Type B pancreatic cell (in vitro differentiated cells): ENCODE measurements around the gene MAPK8IP3. TPM values are rescaled to one million over a fixed set of nuclear protein-coding genes. Genes with fewer than 3 reads are reported as not detected.

Experiments
- DNase-seq: peaks from one replicate; pipeline ENCODE4 v3.0.0; 2021; ENCODE audit warnings: mixed read lengths; ENCODE audit not compliant: unreplicated experiment; ENCODE audit errors: extremely low spot score
- H3K27ac Mint-ChIP-seq: 2 replicates; pipeline ENCODE4 v1.8.0; 2021; ENCODE audit warnings: mild to moderate bottlenecking, mixed read lengths
- H3K27me3 Mint-ChIP-seq: 2 replicates; pipeline ENCODE4 v1.8.0; 2021; ENCODE audit warnings: mixed read lengths
- H3K36me3 Mint-ChIP-seq: 2 replicates; pipeline ENCODE4 v1.8.0; 2021; ENCODE audit warnings: mixed read lengths
- H3K4me1 Mint-ChIP-seq: one replicate; pipeline ENCODE4 v1.8.0; 2021; ENCODE audit warnings: mixed read lengths; ENCODE audit not compliant: unreplicated experiment
- H3K4me3 Mint-ChIP-seq: 2 replicates; pipeline ENCODE4 v1.8.0; 2021; ENCODE audit warnings: mild to moderate bottlenecking, mixed read lengths
- H3K9me3 Mint-ChIP-seq: 2 replicates; pipeline ENCODE4 v1.8.0; 2021; ENCODE audit warnings: mixed read lengths
- total RNA-seq: library from RNA; stranded (reverse); gene quantifications from 2 replicates; pipeline ENCODE4 v1.2.1, GENCODE V29; 2021; ENCODE audit warnings: low replicate concordance
- TF ChIP-seq, protein P1 (sequence below): fragments of 200-600 bp; sonication (generic); conservative IDR thresholded peaks from 2 replicates; pipeline ENCODE4 v1.5.0; 2021; ENCODE audit warnings: antibody characterized with exemption, mild to moderate bottlenecking

MAPK8IP3 gene
- total RNA-seq, 1 donor from 2014 or later: 97.5 TPM

- Mint-ChIP-seq H3K27ac (no peak overlapping the region), H3K27me3 (no peaks in the 10 kb centered on the region), H3K4me1 (no peaks in the 10 kb centered on the region), H3K4me3 (no peak overlapping the region), H3K9me3 (no peaks in the 10 kb centered on the region), H3K36me3 (no peaks in the 10 kb centered on the region)
- TF ChIP-seq, protein P1, sequence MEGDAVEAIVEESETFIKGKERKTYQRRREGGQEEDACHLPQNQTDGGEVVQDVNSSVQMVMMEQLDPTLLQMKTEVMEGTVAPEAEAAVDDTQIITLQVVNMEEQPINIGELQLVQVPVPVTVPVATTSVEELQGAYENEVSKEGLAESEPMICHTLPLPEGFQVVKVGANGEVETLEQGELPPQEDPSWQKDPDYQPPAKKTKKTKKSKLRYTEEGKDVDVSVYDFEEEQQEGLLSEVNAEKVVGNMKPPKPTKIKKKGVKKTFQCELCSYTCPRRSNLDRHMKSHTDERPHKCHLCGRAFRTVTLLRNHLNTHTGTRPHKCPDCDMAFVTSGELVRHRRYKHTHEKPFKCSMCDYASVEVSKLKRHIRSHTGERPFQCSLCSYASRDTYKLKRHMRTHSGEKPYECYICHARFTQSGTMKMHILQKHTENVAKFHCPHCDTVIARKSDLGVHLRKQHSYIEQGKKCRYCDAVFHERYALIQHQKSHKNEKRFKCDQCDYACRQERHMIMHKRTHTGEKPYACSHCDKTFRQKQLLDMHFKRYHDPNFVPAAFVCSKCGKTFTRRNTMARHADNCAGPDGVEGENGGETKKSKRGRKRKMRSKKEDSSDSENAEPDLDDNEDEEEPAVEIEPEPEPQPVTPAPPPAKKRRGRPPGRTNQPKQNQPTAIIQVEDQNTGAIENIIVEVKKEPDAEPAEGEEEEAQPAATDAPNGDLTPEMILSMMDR: no peak
- DNase-seq: no peak
Measured at GRCh38 chr16:1744338-1744840, 38.4 kb downstream of the MAPK8IP3 start.

DNA sequence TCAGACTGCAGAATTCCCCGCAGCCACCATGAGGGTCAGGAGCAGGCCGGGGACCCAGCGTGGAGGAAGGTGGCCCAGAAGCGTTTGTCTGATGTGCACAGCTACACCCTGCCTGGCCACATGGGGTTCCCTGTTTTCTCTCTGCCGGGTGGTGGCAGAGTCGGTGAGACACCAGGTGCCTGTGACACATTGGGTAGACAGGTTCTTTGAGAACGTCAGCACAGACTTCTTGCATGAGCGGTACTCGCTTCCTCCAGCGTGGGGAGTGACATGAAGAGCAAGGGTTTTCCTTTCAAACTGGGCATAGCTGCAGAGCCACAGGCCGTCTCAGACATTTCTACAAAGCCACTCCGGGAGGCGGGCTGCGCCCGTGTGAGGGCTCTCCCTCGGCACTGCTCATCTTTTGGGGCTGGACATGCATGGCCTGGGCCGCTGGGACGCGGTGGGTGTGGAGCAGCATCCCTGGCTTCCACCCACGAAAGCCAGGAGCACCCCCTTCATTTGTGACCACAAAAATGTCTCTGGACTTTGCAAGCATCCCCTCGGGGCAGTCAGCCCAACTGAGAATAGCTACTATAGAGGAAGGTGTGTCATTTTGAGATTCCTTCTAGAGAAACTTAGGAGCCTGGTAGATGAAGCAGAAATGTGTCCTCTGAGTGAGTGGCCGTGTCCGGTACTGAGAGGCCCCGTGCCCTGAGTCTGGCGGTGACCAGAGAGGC is 39.3 kb downstream of the MAPK8IP3 start:
- Mint-ChIP-seq H3K36me3 (no peaks in the 10 kb centered on the region), H3K27ac (peak overlapping the region; percentile 41), H3K27me3 (no peaks in the 10 kb centered on the region), H3K9me3 (no peaks in the 10 kb centered on the region), H3K4me1 (no peaks in the 10 kb centered on the region), H3K4me3 (no peak overlapping the region)
- DNase-seq: no peak
- TF ChIP-seq, protein P1: no peak

DNA sequence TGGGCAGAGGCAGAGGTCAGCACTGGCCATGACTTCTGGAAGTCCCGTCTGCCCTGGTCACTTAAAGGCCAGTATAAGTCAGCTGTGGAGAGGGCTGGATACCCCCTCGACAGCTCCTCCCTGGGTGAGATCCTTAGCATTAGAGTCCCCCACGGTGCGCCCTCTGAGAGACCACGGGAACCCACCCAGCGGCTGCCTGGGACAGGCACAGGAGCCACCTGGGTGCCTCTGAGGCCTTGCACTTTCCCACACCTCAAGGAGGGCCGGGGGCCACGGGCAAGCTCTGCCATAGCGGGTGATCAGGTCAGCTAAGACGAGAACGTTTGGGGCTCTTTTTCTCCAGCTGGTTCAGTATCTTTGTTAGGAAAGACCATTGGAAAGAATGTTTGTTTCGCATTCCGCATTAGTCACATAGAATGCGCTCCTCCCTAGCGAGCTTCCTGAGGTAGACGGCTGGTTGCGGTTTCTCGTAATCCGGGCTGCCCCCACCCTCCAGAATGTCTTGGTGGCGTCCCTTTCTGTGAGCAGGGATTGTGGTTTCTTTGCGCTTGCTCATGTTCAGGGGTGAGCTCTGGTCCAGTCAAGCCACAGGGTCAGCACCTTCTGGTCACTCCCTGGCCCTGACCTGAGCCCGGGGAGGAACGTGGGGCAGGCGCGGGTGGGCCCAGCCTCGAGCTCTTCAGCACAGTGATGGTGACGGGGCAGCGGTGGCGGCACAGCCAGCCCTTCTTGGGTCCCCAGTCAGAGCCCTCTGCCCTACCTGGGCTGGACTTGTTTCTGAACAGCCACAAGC is 40.1 kb downstream of the MAPK8IP3 start:
- no peak overlapping the region for H3K4me3 Mint-ChIP-seq
- DNase-seq: no peak
- TF ChIP-seq, protein P1: no peak
- no peaks in the 10 kb centered on the region for H3K27me3 Mint-ChIP-seq
- H3K27ac Mint-ChIP-seq: peak overlapping the region; percentile 41
- H3K36me3 Mint-ChIP-seq: no peaks in the 10 kb centered on the region
- H3K9me3 Mint-ChIP-seq: no peaks in the 10 kb centered on the region
- H3K4me1 Mint-ChIP-seq: no peaks in the 10 kb centered on the region

- no peak for DNase-seq
- Mint-ChIP-seq H3K27me3 (no peaks in the 10 kb centered on the region), H3K4me1 (no peaks in the 10 kb centered on the region)
Measured at GRCh38 chr16:1746693-1747195, 40.7 kb downstream of the MAPK8IP3 start.

DNA sequence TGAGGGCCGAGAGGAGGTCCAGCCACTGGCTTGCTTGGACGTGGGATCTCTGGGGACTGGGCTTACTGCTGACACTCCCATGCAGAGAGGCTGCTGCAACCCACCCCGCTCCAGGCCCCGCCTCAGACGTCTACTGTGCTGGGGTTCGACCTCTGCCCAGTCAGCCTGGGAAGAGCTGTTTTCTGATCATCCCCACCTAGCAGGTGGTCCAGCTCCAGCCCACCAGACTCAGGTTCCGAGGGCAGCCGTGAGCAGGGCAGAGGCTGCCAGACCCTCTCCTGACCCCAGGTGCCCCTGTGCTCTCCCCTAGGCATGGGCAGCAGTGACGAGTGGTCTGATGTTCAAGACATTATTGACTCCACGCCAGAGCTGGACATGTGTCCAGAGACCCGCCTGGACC is 41.9 kb downstream of the MAPK8IP3 start:
- no peak overlapping the region for H3K27ac Mint-ChIP-seq
- no peak for DNase-seq
- H3K27me3 Mint-ChIP-seq: no peaks in the 10 kb centered on the region
- H3K36me3 Mint-ChIP-seq: no peaks in the 10 kb centered on the region
- no peaks in the 10 kb centered on the region for H3K4me1 Mint-ChIP-seq
- no peaks in the 10 kb centered on the region for H3K9me3 Mint-ChIP-seq
- TF ChIP-seq, protein P1: no peak
- no peak overlapping the region for H3K4me3 Mint-ChIP-seq

More at GRCh38 chr16:1746693-1747195, 40.7 kb downstream of the MAPK8IP3 start:
- no peaks in the 10 kb centered on the region for H3K36me3 Mint-ChIP-seq
- H3K27ac Mint-ChIP-seq: no peak overlapping the region
- TF ChIP-seq, protein P1: no peak
- H3K4me3 Mint-ChIP-seq: no peak overlapping the region
- H3K9me3 Mint-ChIP-seq: no peaks in the 10 kb centered on the region
